ENCODE measurements around the gene ARHGAP9. TPM values are rescaled to one million over a fixed set of nuclear protein-coding genes. Genes with fewer than 3 reads are reported as not detected.

The ARHGAP9 gene
- total and polyA plus RNA-seq, 2 of the 8 experiments (the other 6 are each of a cell fraction or from before 2014, with no cell fraction given): 3.2 to 6.0 TPM

- Histone ChIP-seq H4K91ac (replicated peaks; ENCODE audit: insufficient read length, low read length) (no peak overlapping the region), H3K14ac (ENCODE audit: insufficient read length) (no peak overlapping the region), H2BK15ac (ENCODE audit: low read length) (no peak overlapping the region), H3K18ac (ENCODE audit: extremely low read depth, low read length) (peak overlapping the region; percentile 83), H3K79me1 (ENCODE audit: low read depth, low read length) (no peaks in the 10 kb centered on the region; the same call in 1 of the 2 replicates), H3K4me2 (ENCODE audit: insufficient read depth in 1 of 2, low read depth in 2 of 2, low read length in 2 of 2) (peak overlapping the region; percentile 81 to 91), H2AK5ac (ENCODE audit: low read depth, low read length) (0 out of 2 replicates have a peak overlapping the region, but pooled peaks have one; percentile 2), H3K23me2 (ENCODE audit: low read depth, low read length) (peaks cover 19% of the 10 kb centered on the region), H3K27me3 (replicated peaks in 1 of 4; ENCODE audit: control insufficient read depth in 3 of 4, extremely low read depth in 1 of 4, insufficient read depth in 3 of 4, low read length in 3 of 4) (no peaks in the 10 kb centered on the region), H3K9me3 (ENCODE audit: insufficient read depth in 2 of 2, low read depth in 1 of 2, low read length in 1 of 2) (no peaks in the 10 kb centered on the region), H3K36me3 (ENCODE audit: control insufficient read depth in 2 of 4, insufficient read depth in 4 of 4, low read length in 3 of 4) (peaks cover under 1 to 30% (median 4%) of the 10 kb centered on the region in 4 experiments; a peak in 6 of 8 replicates), H2BK5ac (ENCODE audit: low read depth, low read length) (peak overlapping the region; percentile 61; the same call in 1 of the 2 replicates), H4K8ac (ENCODE audit: extremely low read depth, insufficient read depth, low read length) (peak overlapping the region; percentile 7; the same call in 1 of the 2 replicates), H3K23ac (ENCODE audit: insufficient read length) (no peak overlapping the region), H2AFZ (ENCODE audit: low read length) (no peak overlapping the region), H3K79me2 (ENCODE audit: control insufficient read depth in 1 of 2, insufficient read depth in 2 of 2, low read length in 2 of 2) (peaks cover 0 to 24% of the 10 kb centered on the region in 2 experiments; a peak in 2 of 4 replicates), H4K5ac (ENCODE audit: insufficient read length, low read depth, low read length) (peak overlapping the region; percentile 8), H3K56ac (replicated peaks; ENCODE audit: insufficient read length, low read depth, low read length) (peak overlapping the region; percentile 42), H3K4me3 (ENCODE audit: extremely low read depth in 1 of 4, insufficient read depth in 2 of 4, low read depth in 3 of 4, low read length in 4 of 4) (peak overlapping the region; percentile 58 to 95 (median 83)), H2BK120ac (replicated peaks; ENCODE audit: low read depth, low read length) (peak overlapping the region; percentile 15), H3K27ac (ENCODE audit: low read depth, low read length) (no peak overlapping the region; the same call in 1 of the 2 replicates), H2BK12ac (ENCODE audit: low read depth, low read length) (no peak overlapping the region), H4K20me1 (replicated peaks in 1 of 2; ENCODE audit: control insufficient read depth in 1 of 2, insufficient read depth in 2 of 2, low read length in 2 of 2) (peaks cover 7 to 18% of the 10 kb centered on the region in 2 experiments), H2BK20ac (ENCODE audit: low read length) (no peak overlapping the region), H3K4me1 (replicated peaks in 1 of 4; ENCODE audit: control insufficient read depth in 3 of 4, insufficient read depth in 4 of 4, low read length in 3 of 4) (peaks cover 8 to 24% (median 14%) of the 10 kb centered on the region in 4 experiments), H3K4ac (replicated peaks; ENCODE audit: insufficient read length, low read depth, low read length) (peak overlapping the region; percentile 84), H3K9ac (replicated peaks in 1 of 4; ENCODE audit: extremely low read depth in 1 of 4, low read depth in 3 of 4, low read length in 3 of 4) (peak overlapping the region in 3 of 4 experiments; percentile 1 to 55 (median 48); a peak in 6 of 7 replicates)
- FAIRE-seq (no peak), DNase-seq (ENCODE audit: low read depth in 1 of 2, low spot score in 2 of 2) (peak in 1 of 2 experiments; percentile 65)
- 6% methylated on average over 12 of the region's 38 CpGs; no CpG with 5 or more reads in 1 of the 2 experiments for WGBS, 2 experiments (ENCODE audit: extremely low coverage in 1 of 2, insufficient coverage in 1 of 2, insufficient read length in 1 of 2, insufficient replicate concordance in 2 of 2, low coverage in 1 of 2, low lambda C conversion rate in 2 of 2, missing lambda C conversion rate in 1 of 2)
- ChIA-PET POLR2A (ENCODE audit: partially characterized antibody) (interaction anchor here (0.8 to 4.5 kb wide), 15 partner anchors 9 to 214 kb away, joined by 3 to 26 read pairs (median 6); partner anchors contain the start of genes DCTN2 and INHBE), CTCF (ENCODE audit: partially characterized antibody) (interaction anchor here (0.9 to 4.8 kb wide), 6 partner anchors 9 to 67 kb away, joined by 3 to 29 read pairs (median 5); partner anchors contain the start of gene INHBE)
- TF ChIP-seq, protein P1, sequence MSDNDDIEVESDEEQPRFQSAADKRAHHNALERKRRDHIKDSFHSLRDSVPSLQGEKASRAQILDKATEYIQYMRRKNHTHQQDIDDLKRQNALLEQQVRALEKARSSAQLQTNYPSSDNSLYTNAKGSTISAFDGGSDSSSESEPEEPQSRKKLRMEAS (IDR thresholded peaks at IDR 0.05): no peak
- peak; percentile 61; the same call in 1 of the 2 replicates for TF ChIP-seq PHF8 (conservative IDR thresholded peaks at IDR 0.05; ENCODE audit: low read depth, low read length)
- peak; percentile 77; the same call in 1 of the 2 replicates for TF ChIP-seq RBBP5 (IDR thresholded peaks at IDR 0.05; ENCODE audit: borderline replicate concordance, low read depth, low read length)
- 0 out of 2 replicates have a peak, but pooled peaks have one; percentile 7 for TF ChIP-seq SP1 (IDR thresholded peaks at IDR 0.05; ENCODE audit: low read depth, low read length)
- no peak for TF ChIP-seq SUZ12 (IDR thresholded peaks at IDR 0.05; ENCODE audit: low read length)
- TF ChIP-seq JUND (IDR thresholded peaks at IDR 0.05; ENCODE audit: low read length): no peak
- no peak for TF ChIP-seq SP2 (IDR thresholded peaks at IDR 0.05; ENCODE audit: low read length)
- no peak for TF ChIP-seq ATF2 (IDR thresholded peaks at IDR 0.05; ENCODE audit: low read length)
Observed at GRCh38 chr12:57522887-57523705, 43.4 kb upstream of the ARHGAP9 start.

All from H1 (cell line).